Measurements from ENCODE around the gene PLPPR1.

PLPPR1 gene

DNA sequence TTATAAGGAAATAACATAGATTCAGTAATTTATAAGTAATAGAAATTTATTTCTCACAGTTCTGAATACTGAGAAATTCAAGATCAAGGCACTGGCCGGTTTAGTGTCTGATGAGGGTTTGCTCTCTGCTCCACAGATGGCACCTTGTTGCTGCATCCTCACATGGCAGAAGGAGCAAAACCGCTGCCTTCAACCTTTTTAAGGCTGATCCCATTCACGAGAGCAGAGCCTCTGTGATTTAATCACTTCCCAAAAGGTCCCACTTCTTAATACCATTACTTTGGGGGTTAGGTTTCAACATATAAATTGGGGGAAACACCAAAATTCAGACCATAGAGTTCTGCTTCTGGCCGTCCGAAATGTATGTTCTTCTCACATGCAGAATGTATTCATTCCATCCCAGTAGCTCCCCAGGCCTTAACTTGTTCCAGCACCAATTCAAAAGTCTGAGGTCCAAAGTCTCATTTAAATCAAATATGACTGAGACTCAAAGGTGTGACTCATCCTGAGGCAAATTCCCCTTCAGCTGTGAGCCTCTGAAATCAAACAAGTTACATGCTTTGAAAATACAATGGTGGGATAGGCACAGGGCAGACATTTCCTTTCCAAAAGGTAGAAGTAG lies 325.7 kb downstream of the PLPPR1 start:
- in situ Hi-C loops (cut with HindIII; ENCODE audit: low pct_ligation_motif_present, low pct_unique_long_range_greater_than_20kb, low sequenced_read_pairs): no loop called here

GRCh38 chr9:101354765-101355708 lies 326.5 kb downstream of the PLPPR1 start:
- in situ Hi-C loops (cut with HindIII; ENCODE audit: low pct_ligation_motif_present, low pct_unique_long_range_greater_than_20kb, low sequenced_read_pairs): no loop called here
- DNase-seq: no peak

More for the DNA sequence above, 325.7 kb downstream of the PLPPR1 start:
- DNase-seq: peak; percentile 27

- in situ Hi-C loops (cut with HindIII; ENCODE audit: low pct_ligation_motif_present, low pct_unique_long_range_greater_than_20kb, low sequenced_read_pairs): no loop called here
Observed at GRCh38 chr9:101356619-101357018, 328.1 kb downstream of the PLPPR1 start.

DNA sequence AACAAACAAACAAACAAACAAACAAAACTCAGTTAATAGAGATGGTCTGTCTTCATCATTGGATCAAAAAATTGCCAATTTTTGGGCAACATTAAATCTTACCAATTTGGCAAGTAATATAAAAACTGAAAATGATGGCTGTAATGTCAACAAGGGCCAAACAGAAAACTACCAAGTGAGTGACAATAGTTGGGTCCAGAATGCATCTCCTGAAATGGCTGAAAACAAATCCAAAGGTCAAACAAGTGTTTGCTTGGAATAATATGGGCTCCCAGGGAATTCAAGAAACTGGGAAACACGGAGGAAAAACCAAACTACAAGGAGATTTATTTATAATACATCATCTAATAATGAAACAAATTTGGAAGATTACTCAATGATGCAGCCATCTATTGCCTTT lies 331.2 kb downstream of the PLPPR1 start:
- no peak for DNase-seq
- in situ Hi-C loops (cut with HindIII; ENCODE audit: low pct_ligation_motif_present, low pct_unique_long_range_greater_than_20kb, low sequenced_read_pairs): no loop called here

More at GRCh38 chr9:101356619-101357018, 328.1 kb downstream of the PLPPR1 start:
- no peak for DNase-seq

- in situ Hi-C loops (cut with HindIII; ENCODE audit: low pct_ligation_motif_present, low pct_unique_long_range_greater_than_20kb, low sequenced_read_pairs): no loop called here
- no peak for DNase-seq
Observed at GRCh38 chr9:101360647-101361046, 332.1 kb downstream of the PLPPR1 start.

- DNase-seq: no peak
- in situ Hi-C loops (cut with HindIII; ENCODE audit: low pct_ligation_motif_present, low pct_unique_long_range_greater_than_20kb, low sequenced_read_pairs): no loop called here
Observed at GRCh38 chr9:101362450-101362849, 333.9 kb downstream of the PLPPR1 start.

DNA sequence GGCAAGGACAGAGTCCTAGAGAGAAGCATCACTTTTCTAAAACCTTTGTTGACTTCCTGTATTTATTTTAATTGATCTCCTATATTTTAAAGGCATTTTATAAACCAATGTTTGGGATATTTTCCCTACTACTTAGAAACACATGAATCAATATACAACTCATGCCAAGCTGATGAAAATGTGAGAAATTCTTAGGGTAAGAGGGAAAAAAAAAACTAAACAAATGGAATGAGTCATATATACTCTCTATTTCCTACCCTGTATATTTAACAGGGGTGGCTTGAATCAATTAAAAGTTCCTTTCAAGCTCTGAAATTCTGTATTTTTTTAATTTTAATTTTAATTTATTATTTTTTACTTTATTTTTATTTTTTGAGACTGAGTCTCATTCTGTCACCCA lies 336.7 kb downstream of the PLPPR1 start:
- in situ Hi-C loops (cut with HindIII; ENCODE audit: low pct_ligation_motif_present, low pct_unique_long_range_greater_than_20kb, low sequenced_read_pairs): no loop called here

DNA sequence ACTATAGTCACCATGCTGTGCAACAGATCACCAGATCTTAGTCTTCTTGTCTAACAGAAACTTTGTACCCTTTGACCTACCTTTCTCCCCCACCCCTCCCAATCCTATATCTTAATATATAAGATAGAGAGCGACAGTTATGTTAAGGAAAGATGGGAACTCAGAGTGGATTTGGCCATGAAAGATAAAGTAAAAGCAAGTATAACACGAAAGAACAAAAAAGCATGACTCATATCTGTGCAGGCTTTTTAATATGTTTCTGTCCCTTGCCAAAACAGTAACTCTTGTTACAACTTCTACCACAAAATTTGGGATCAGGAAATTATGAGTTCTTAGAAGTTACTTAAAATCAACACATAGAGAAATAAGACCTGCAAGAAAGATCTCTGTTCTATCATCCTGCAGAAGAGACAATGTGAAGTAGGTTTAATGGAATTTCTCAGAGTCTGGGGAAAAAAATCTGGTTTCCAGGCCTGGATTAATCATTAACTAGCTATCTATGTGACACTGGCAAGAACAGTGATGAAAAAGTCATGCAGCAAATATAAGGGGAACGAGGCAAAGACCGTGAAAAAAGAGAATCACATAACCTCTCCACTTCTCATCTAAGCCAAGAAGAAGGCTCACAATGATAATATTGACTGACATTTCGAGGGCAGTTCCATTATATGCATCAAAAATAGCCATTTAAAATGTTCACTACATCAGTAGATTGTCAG lies 337.7 kb downstream of the PLPPR1 start:
- peak; percentile 75 for DNase-seq
- in situ Hi-C loops (cut with HindIII; ENCODE audit: low pct_ligation_motif_present, low pct_unique_long_range_greater_than_20kb, low sequenced_read_pairs): no loop called here

More for the DNA sequence above, 336.7 kb downstream of the PLPPR1 start:
- no peak for DNase-seq

- DNase-seq: no peak
- in situ Hi-C loops (cut with HindIII; ENCODE audit: low pct_ligation_motif_present, low pct_unique_long_range_greater_than_20kb, low sequenced_read_pairs): no loop called here
Observed at GRCh38 chr9:101367323-101367722, 338.8 kb downstream of the PLPPR1 start.

DNA sequence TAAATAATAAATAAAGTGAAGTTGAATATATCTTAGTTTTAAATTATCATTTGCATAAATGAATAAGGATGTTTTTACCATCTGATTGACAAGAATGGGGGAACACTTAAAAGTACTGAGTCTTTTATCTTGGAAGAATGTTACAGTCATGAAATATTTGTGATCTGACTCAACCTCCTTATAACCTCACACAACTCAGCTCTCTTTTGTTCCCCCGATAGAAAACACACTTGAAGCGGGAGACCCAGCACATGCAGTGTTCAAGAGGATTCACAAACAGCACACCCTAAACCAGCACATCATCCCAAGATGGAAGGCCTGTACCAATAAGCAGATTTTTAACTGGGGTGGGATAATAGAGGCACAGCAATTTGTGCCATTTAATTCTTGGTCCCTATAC lies 340.8 kb downstream of the PLPPR1 start:
- in situ Hi-C loops (cut with HindIII; ENCODE audit: low pct_ligation_motif_present, low pct_unique_long_range_greater_than_20kb, low sequenced_read_pairs): no loop called here
- DNase-seq: peak; percentile 58

GRCh38 chr9:101369884-101370531 lies 341.5 kb downstream of the PLPPR1 start:
- DNase-seq: no peak
- in situ Hi-C loops (cut with HindIII; ENCODE audit: low pct_ligation_motif_present, low pct_unique_long_range_greater_than_20kb, low sequenced_read_pairs): no loop called here

DNA sequence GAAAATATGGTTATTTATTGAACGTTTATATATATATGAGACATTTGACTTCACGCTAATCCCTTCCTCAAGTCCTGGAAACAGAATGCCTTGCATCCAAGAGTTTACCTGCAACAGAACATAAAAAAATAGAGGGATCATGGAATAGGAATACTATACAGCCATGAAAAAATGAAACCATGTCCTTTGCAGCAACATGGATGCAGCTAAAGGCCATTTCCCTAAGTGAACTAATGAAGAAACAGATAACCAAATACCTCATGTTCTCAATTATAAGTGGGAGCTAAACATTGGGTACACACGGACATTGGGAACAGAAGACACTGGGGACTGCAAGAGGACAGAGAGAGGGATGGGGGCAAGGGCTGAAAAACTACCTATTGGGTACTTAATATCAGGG lies 343.3 kb downstream of the PLPPR1 start:
- in situ Hi-C loops (cut with HindIII; ENCODE audit: low pct_ligation_motif_present, low pct_unique_long_range_greater_than_20kb, low sequenced_read_pairs): no loop called here
- DNase-seq: no peak

DNA sequence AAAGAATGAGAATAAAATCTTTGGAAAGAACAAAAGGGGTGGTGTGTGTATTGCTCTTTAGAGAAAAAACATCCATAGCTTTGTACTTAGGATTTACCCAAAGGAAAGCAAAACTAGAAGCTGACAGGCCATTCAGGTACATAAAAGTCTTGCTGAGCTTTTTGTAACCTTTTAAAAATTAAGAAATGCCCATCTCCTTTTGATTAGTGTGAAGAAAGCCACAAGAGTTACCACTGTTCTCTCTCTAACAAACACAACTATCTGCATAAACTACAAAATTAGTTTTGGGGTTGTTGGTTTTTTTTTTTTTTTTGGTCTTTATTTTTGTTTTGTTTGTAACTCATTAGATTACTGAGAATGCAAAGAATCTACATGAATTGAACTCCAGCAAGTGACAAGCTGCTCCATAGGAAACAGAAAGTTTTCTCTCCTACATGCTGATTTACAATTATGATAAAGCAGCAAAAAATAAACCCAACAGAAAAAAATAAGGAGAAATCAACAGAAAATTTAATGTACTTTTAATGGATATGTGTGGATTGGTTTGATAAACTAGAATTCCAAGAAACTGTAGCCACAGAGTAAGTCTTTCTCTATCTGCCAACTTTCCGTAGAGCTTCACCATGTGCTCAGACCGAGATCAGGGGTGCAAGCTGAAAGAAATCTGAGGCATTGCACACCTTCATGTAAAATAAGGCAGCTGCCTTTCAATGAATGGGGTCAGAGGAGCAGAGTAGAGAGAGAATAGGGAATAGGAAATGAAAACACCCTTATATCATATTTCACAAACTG lies 344.0 kb downstream of the PLPPR1 start:
- DNase-seq: no peak
- in situ Hi-C loops (cut with HindIII; ENCODE audit: low pct_ligation_motif_present, low pct_unique_long_range_greater_than_20kb, low sequenced_read_pairs): no loop called here

All from ACHN (cell line).